Activated naive CD4-positive, alpha-beta T cell treated with anti-CD3 and anti-CD28 coated beads, Interleukin-2, amount 50 U/mL, for 72 hours (primary cell): Measurements from ENCODE around the gene TCOF1. TPM values are rescaled to one million over a fixed set of nuclear protein-coding genes. Genes with fewer than 3 reads are reported as not detected.
"Not testable (repeated sequence)": the region's sequence is repeated elsewhere in the genome, so short reads cannot be mapped to it uniquely, and the experiment has no call there.

Experiments used
- ATAC-seq, 2 donors: fragments of 150-1000 bp; cut with Tn5 transposase; 2 replicates each; pipeline ENCODE4 v1.10.0; 2021; ENCODE audit warnings: mild to moderate bottlenecking in 2 of 2, moderate library complexity in 2 of 2
- DNase-seq, 2 donors: peaks; one replicate each; pipeline ENCODE4 v3.0.0; 2021 to 2022; ENCODE audit warnings: low spot score in 2 of 2
- H3K27ac Mint-ChIP-seq, 2 donors: one replicate each; pipeline ENCODE4 v1.8.0; 2022; ENCODE audit warnings: mild to moderate bottlenecking in 2 of 2, mixed read lengths in 2 of 2
- H3K36me3 Mint-ChIP-seq, 2 donors: one replicate each; pipeline ENCODE4 v1.8.0; 2022; ENCODE audit warnings: mixed read lengths in 2 of 2
- H3K9me3 Mint-ChIP-seq, 2 donors: one replicate each; pipeline ENCODE4 v1.8.0; 2022; ENCODE audit warnings: mixed read lengths in 2 of 2
- total RNA-seq, 2 donors: library from RNA; stranded (reverse); gene quantifications; one replicate each; pipeline ENCODE4 v1.2.3, GENCODE V29; 2022

Gene TCOF1
- total RNA-seq, 2 donors from 2014 or later: 91.9 to 94.4 TPM

- no peak for ATAC-seq
- no peaks in the 10 kb centered on the region for H3K9me3 Mint-ChIP-seq
- H3K36me3 Mint-ChIP-seq: peaks cover 0 to 11% of the 10 kb centered on the region in 2 donors
- no peak overlapping the region for H3K27ac Mint-ChIP-seq
- DNase-seq: no peak
Observed at GRCh38 chr5:150404941-150405816, 47.7 kb downstream of the TCOF1 start.

- H3K27ac Mint-ChIP-seq: peak overlapping the region in 1 of 2 donors; percentile 62
- H3K36me3 Mint-ChIP-seq: peaks cover 0 to 16% of the 10 kb centered on the region in 2 donors
- ATAC-seq: no peak
- DNase-seq: no peak
- H3K9me3 Mint-ChIP-seq: no peaks in the 10 kb centered on the region
Observed at GRCh38 chr5:150406103-150406722, 48.7 kb downstream of the TCOF1 start.

- H3K36me3 Mint-ChIP-seq: peaks cover 0 to 11% of the 10 kb centered on the region in 2 donors
- DNase-seq (no peak), ATAC-seq (no peak)
- peak overlapping the region in 1 of 2 donors; percentile 62 for H3K27ac Mint-ChIP-seq
- H3K9me3 Mint-ChIP-seq: no peaks in the 10 kb centered on the region
Observed at GRCh38 chr5:150406723-150407095, 49.2 kb downstream of the TCOF1 start.

- H3K27ac Mint-ChIP-seq: peak overlapping the region in 1 of 2 donors; percentile 62
- peaks cover under 1 to 12% of the 10 kb centered on the region in 2 donors for H3K36me3 Mint-ChIP-seq
- no peak for DNase-seq
- no peaks in the 10 kb centered on the region for H3K9me3 Mint-ChIP-seq
- ATAC-seq: no peak
Observed at GRCh38 chr5:150407096-150407720, 49.7 kb downstream of the TCOF1 start.

GRCh38 chr5:150408231-150408943, 50.9 kb downstream of the TCOF1 start:
- ATAC-seq (no peak), DNase-seq (no peak)
- peaks cover 6 to 19% of the 10 kb centered on the region in 2 donors for H3K36me3 Mint-ChIP-seq
- H3K9me3 Mint-ChIP-seq: no peaks in the 10 kb centered on the region
- H3K27ac Mint-ChIP-seq: peak overlapping the region in 1 of 2 donors; percentile 62

- DNase-seq (peak; percentile 44 to 63), ATAC-seq (peak; percentile 35 to 37)
- peaks cover 6 to 19% of the 10 kb centered on the region in 2 donors for H3K36me3 Mint-ChIP-seq
- H3K27ac Mint-ChIP-seq: peak overlapping the region; percentile 76 to 94
- no peaks in the 10 kb centered on the region for H3K9me3 Mint-ChIP-seq
Observed at GRCh38 chr5:150409638-150410523, 52.4 kb downstream of the TCOF1 start.

GRCh38 chr5:150410524-150411244, 53.2 kb downstream of the TCOF1 start:
- no peaks in the 10 kb centered on the region for H3K9me3 Mint-ChIP-seq
- peaks cover 6 to 19% of the 10 kb centered on the region in 2 donors for H3K36me3 Mint-ChIP-seq
- ATAC-seq: peak; percentile 23 to 29
- DNase-seq: peak in 1 of 2 donors; percentile 34
- peak overlapping the region; percentile 76 to 94 for H3K27ac Mint-ChIP-seq

- Mint-ChIP-seq H3K9me3 (no peaks in the 10 kb centered on the region), H3K27ac (peak overlapping the region; percentile 94 to 98), H3K36me3 (peaks cover 6 to 13% of the 10 kb centered on the region in 2 donors)
- ATAC-seq: peak; percentile 10 to 25
- DNase-seq: peak in 1 of 2 donors; percentile 59
Observed at GRCh38 chr5:150411245-150411979, 53.9 kb downstream of the TCOF1 start.

- peaks cover 6 to 13% of the 10 kb centered on the region in 2 donors for H3K36me3 Mint-ChIP-seq
- ATAC-seq (peak; percentile 90 to 91), DNase-seq (peak; percentile 82 to 93)
- no peaks in the 10 kb centered on the region for H3K9me3 Mint-ChIP-seq
- H3K27ac Mint-ChIP-seq: peak within 1 kb of the TSS; percentile 94 to 98
Observed at GRCh38 chr5:150412319-150413175, 55.0 kb downstream of the TCOF1 start, which contains the start of gene CD74. Gene CD74 (minus strand): TSS chr5:150412910. CDS start chr5:150412749, 161 bp downstream.

GRCh38 chr5:150413176-150413901, 55.8 kb downstream of the TCOF1 start:
- ATAC-seq: no peak
- peaks cover 6 to 13% of the 10 kb centered on the region in 2 donors for H3K36me3 Mint-ChIP-seq
- no peaks in the 10 kb centered on the region for H3K9me3 Mint-ChIP-seq

GRCh38 chr5:150413902-150414790, 56.6 kb downstream of the TCOF1 start:
- peak overlapping the region; percentile 94 to 98 for H3K27ac Mint-ChIP-seq
- DNase-seq, ATAC-seq, H3K9me3 Mint-ChIP-seq: not testable (repeated sequence)
- H3K36me3 Mint-ChIP-seq: peaks cover 6 to 13% of the 10 kb centered on the region in 2 donors

More at GRCh38 chr5:150413176-150413901, 55.8 kb downstream of the TCOF1 start:
- no peak for DNase-seq
- H3K27ac Mint-ChIP-seq: peak overlapping the region; percentile 94 to 98

GRCh38 chr5:150419630-150420270, 62.3 kb downstream of the TCOF1 start:
- peak overlapping the region in 1 of 2 donors; percentile 71 for H3K27ac Mint-ChIP-seq
- no peaks in the 10 kb centered on the region for H3K36me3 Mint-ChIP-seq
- ATAC-seq (no peak), DNase-seq (no peak)
- no peaks in the 10 kb centered on the region for H3K9me3 Mint-ChIP-seq
